ENCODE measurements around the gene HELZ.

DNA sequence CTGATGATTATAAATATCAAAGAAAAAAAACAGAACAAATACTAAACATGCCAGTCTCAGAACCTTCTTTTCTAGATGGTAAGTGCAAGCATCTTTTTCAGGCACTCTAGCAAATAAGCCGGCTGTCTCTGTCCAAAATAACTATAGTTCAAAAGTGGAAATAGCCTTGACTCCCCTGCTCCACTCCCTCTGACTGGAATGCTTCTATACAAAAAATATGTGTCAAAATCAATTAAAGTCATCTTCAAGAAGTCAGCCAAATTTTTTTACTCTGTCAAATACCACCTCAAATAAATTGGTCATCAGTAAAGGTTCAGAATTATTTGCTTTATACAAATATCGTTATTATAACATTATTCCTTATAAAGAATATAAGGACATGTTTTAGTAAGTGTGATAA lies 117.1 kb downstream of the HELZ start:
- no peak for TF ChIP-seq EZH2 (IDR thresholded peaks at IDR 0.05; ENCODE audit: borderline replicate concordance, low read length)
- TF ChIP-seq, protein P1, sequence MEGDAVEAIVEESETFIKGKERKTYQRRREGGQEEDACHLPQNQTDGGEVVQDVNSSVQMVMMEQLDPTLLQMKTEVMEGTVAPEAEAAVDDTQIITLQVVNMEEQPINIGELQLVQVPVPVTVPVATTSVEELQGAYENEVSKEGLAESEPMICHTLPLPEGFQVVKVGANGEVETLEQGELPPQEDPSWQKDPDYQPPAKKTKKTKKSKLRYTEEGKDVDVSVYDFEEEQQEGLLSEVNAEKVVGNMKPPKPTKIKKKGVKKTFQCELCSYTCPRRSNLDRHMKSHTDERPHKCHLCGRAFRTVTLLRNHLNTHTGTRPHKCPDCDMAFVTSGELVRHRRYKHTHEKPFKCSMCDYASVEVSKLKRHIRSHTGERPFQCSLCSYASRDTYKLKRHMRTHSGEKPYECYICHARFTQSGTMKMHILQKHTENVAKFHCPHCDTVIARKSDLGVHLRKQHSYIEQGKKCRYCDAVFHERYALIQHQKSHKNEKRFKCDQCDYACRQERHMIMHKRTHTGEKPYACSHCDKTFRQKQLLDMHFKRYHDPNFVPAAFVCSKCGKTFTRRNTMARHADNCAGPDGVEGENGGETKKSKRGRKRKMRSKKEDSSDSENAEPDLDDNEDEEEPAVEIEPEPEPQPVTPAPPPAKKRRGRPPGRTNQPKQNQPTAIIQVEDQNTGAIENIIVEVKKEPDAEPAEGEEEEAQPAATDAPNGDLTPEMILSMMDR (IDR thresholded peaks at IDR 0.05; ENCODE audit: low read length) = no peak

Data from OCI-LY1 (cell line).